Activated naive CD4-positive, alpha-beta T cell (primary cell): ENCODE measurements around the gene PRKCE.
"Not testable (repeated sequence)": the region's sequence is repeated elsewhere in the genome, so short reads cannot be mapped to it uniquely, and the experiment has no call there.

Source experiments
- DNase-seq, 4 experiments: peaks; one replicate each; lab custom pipeline; 2025; lab: John Stamatoyannopoulos, UW

PRKCE gene

DNA sequence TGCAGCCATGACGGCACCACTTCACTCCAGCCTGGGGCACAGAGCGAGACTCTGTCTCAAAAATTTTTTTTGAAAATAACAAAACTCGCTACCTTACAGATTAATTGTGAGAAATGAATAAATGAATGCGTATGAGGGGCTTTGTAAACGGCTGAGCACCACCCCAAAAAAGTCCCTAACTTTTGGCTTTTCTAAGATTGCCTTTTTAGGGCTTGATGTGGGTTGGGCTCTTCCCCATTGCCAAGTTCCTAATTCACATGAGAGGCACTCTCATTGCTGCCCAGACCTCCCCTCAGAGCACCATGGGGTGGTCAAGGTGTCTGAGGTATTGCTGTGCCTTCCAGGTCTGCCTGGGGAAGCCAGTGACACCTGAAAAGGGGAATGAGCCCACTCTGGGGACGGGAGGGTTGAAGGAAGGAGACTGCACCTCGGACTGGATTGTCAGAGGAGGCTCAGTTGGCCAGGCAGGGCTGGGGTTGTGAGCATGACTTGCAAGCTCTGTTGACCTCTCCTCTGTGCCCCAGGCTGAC is 186.4 kb downstream of the PRKCE start:
- DNase-seq: no peak

- no peak for DNase-seq
Observed at GRCh38 chr2:45839508-45840251, 188.2 kb downstream of the PRKCE start.

- no peak for DNase-seq
Observed at GRCh38 chr2:45840481-45840880, 189.0 kb downstream of the PRKCE start.

DNA sequence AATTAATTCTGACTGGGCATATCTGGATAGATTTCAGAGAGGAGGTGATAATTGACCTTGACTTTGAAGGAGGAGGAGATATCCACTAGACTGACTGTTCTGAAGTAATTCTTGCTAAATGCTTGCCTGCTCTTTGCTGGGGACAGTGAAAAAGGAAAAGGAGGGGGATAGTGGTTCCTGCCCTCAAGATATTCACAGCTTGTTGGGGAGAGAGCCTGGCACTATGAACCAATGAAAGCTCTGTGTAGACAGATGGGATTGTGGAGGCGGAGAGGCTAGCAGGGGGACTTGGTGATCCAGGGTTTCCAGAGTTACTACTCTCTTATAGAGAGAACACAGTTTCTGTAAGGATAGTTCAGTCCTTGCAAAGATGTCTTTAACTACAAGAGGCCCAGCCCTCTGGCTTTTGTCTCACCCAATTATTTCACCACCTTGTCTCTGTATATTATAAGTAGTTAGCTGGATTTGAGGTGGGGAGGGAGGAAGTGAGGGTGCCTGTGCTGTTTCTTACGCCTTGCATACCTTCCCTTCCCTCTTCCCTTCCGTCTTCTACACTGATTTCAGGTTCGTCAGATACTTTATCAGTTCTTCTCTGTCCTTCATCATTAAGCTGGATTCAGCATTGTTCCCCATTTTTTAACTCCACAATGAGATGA is 190.4 kb downstream of the PRKCE start:
- no peak for DNase-seq

GRCh38 chr2:45843136-45843535 is 191.7 kb downstream of the PRKCE start:
- DNase-seq: no peak

DNA sequence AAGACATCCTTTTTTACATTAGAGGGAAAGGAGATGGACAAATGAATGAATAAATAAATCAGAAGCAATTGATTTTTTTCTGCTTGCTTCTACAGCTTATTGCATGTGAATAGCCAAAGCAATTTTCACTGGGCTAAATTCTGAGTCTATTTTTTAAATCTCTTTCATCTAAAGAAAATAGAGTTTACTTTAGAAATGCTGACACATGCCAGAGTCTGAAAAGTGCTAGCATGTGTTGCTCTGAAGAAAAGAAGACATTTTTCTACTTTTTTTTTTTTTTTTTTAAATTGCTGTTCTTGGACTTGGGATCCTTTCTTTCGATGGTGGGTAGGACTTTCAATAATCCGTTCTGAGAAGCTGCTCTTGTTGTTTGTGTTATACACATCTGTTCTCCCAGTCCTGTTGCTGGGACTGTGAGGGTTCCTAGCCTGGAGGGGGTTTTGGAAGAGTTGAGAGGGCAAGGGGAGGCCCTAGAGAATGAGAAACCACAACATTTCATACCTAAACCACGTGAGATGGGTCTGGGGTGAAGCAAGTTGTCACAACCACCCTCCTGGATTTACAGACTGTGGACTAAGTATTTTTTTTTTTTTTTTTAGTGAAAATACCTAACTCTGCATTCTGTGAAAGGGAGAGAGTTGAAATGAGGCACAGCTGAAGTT is 193.5 kb downstream of the PRKCE start:
- no peak for DNase-seq

GRCh38 chr2:45845566-45845965 is 194.1 kb downstream of the PRKCE start:
- DNase-seq: no peak

DNA sequence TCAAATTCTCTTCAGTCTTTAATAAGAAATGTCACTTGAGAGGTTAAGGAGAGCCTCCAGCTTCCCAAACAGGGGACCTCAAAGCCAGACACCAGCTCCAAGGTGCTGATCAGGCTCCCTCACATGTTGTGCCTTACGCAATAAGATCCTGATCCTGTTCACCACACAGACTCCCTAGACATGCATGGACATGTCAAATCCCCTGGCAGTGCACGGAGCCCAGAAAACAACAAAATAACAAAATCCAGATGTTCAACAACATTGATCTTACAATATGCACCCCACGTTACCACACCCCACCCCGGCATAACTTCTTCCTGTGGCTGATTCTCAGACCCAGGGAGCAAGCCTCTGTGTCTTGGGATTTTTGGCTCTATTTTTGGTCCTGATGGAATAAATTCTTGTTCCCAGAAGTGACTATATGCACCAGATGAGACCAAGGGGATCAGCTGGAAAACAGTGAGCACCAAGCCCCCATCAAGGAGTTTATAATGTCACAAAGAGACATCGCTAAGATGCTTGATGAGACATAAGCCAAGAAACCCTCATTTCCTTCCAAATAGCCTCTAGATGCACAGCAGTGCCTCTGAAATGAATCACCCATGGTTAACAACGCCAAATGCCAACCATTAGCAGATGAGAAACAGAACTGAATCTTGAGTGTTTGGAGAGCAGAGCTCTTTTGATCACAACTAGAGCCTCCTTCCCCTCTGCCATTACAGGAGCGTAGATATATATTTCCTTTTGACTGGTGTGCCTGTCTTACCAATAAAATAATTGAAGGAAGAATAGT is 198.2 kb downstream of the PRKCE start:
- DNase-seq: no peak

DNA sequence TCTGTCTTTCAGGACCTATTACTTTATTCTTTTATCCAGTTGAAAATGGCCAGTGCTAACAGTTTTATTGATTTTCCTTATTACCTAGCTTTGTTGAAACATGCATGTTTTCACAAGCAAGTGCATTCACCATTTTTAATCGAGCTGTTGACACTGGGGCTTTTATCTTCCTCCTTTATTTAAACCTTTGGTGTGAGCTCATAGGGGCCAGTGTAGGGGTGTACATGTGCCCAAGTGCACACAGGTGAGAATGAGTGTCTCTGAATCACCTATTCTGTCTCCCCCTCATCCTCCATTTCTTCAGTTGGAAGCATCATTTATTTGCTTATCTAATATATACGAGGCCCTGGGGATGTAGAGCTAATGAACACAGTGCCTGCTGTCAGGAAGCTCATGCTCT is 199.1 kb downstream of the PRKCE start:
- DNase-seq: no peak

DNA sequence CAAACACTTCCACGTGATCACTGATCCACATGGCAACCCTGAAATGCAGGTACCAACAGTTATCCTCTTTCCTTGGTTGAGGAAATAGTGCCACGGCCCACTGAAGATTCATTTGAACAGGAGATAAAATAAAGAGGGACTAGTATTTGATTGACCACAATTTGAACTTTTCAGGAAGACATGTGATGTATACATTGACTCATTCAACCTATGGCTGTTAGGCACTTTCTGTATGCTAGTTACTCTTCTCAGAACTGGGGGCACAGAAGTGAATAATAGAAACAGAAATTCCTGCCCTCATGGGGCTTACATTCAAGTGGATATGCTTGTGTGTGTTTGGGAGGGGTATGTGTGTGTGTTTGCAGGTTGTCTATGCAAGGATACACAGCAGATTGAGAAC is 199.6 kb downstream of the PRKCE start:
- DNase-seq: no peak

DNA sequence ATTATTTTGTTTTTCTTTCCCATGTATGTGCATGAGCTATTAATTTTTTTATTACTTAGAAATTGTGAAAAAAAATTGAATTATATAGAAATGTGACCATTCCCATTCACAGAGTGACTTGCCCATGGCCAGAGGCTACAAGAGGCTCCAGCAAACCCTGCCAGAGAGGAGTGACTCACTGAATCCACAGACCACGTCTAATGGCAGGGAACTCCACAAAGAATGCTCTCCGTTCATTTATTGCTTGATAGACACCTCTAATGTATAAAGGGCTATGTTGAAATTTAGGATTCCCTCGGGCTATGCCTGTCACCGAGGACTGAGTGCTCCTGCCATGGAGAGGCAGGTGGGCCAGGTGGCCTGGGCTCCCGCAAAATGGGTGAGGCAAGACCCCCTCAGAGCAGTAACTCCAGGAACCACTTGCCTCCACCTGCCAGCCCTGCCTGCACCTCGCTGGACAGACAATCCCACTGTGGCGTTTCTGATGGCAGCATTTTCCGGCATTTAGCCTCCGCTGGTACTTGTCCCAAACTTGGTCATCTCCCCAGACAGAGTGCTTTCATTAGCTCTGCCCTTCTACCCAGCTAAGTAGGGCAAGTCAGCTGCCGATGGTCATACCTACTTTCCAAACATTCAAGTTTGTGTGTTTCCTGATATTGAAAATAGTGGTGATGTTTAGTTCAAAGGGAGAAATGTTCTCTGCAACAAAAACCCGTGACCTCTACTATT is 200.3 kb downstream of the PRKCE start:
- DNase-seq: no peak

GRCh38 chr2:45852450-45853150 is 201.1 kb downstream of the PRKCE start:
- DNase-seq: no peak

GRCh38 chr2:45855374-45855773 is 203.9 kb downstream of the PRKCE start:
- DNase-seq: no peak

DNA sequence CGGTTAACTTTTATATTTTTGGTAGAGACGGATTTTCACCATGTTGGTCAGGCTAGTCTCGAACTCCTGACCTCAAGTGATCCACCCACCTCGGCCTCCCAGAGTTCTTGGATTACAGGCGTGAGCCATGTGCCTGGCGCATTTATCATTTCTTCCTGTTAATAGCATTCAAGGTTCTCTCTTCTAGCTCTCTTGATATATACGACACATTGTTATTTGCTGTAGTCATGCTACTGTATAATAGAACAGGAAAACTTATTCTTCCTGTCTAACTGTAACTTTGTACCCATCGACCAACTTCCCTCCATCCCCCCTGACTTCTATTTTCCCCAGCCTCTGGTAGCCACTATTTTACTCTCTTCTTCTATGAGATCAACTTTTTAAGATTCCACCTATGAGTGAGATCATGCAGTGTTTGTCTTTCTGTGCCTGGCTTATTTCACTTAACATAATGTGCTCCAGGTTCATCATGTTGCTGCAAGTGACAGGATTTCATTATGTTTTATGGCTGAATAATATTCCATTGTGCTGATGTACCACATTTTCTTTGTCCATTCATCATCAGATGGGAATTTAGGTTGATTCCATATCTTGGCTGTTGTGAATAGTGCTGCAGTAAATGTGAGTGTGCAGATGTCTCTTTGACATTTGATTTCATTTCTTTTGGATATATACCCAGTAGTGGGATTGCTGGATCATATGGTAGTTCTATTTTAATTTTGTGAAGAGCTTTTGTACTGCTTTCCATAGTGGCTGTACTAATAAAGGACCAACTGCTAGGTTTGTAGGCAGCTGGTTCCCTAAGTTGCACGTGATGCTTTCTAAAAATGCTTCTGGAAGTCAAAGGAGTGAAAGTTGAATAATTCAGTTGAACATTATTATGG is 205.2 kb downstream of the PRKCE start:
- DNase-seq: no peak

DNA sequence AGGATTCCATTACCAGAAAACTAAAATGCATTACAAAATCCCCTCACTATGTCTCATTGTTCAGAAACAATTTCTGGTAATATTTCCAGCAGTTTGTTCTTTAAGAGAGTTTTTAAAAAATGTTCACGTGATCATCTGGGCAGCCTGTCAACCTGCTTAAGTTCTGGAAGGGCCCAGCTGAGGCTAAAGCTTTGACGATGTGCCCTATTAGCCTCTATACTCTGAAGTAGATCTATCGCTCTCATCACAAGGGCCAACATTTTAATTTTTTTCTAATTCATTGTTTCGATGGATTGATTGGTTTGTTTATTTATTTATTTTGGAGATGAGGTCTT is 205.8 kb downstream of the PRKCE start:
- no peak for DNase-seq

DNA sequence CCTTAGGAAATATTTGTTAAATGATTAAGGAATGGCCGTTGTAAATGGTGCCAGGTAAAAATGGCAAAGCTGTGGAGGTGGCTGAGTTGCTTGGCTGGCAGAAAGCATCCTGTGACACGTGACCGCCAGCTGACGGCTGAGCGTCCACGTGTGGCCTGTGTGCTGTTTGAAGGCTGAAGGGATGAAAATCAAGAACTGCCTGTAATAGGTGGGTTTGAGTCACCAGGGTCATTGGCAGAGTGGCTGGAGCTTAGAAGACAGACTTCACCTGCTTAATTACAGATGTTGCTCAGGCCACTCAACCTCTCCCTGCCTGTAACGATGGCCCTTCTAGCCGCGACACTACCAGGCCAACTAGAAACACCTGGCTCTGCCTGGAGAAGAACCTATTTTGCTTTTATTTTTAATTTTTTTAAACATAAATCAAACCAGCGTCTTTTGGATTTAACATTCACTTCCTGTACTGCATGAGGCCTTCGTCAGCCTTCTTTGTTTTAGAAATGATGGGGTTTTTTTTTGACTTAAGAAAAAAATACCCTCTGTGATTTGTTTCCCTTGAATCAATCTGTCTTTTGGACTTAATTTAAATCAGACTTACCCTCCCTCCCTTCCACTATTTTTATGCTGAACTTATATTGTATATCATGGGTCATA is 206.5 kb downstream of the PRKCE start:
- no peak for DNase-seq

DNA sequence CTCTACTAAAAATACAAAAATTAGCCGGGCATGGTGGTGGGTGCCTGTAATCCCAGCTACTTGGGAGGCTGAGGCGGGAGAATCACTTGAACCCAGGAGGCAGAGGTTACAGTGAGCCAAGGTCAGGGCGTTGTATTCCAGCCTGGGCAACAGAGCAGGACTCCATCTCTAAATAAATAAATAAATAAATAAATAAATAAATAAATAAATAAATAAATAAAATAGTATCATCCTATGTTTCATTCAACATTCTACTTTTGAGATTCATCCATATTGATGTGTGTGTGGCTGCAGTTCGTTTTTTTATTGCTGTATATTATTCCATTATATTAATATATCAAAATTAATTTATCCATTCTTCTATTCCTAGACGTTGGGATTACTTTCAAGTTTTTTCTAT is 207.4 kb downstream of the PRKCE start:
- not testable (repeated sequence) for DNase-seq

DNA sequence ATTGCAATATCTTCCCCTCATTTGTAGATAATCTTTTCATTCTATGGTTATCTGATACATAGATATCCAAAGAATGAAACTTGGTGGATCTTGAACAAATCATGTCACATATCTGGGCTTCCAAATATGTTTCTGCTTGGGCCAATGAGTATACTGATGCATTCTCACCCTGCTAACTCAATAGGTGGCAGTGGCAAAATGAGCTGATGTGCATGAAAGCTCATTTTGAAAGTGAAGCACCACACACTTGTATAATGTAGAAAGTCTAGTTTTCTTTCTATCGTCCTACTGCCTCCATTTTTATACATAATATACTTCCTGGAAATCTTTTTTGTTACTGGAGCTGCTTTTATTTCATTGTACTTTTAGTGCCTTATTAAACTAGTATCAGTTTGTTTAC is 208.2 kb downstream of the PRKCE start:
- no peak for DNase-seq
